Nucleus accumbens (tissue), 56 donors: Measurements from ENCODE around the gene GPR146.
A peak's percentile ranks its signal among the peaks of the same experiment; 100 is the strongest.

ENCODE experiments used
- DNase-seq, 56 donors: peaks; one replicate each; lab custom pipeline; 2025; lab: John Stamatoyannopoulos, UW

GPR146 gene

DNA sequence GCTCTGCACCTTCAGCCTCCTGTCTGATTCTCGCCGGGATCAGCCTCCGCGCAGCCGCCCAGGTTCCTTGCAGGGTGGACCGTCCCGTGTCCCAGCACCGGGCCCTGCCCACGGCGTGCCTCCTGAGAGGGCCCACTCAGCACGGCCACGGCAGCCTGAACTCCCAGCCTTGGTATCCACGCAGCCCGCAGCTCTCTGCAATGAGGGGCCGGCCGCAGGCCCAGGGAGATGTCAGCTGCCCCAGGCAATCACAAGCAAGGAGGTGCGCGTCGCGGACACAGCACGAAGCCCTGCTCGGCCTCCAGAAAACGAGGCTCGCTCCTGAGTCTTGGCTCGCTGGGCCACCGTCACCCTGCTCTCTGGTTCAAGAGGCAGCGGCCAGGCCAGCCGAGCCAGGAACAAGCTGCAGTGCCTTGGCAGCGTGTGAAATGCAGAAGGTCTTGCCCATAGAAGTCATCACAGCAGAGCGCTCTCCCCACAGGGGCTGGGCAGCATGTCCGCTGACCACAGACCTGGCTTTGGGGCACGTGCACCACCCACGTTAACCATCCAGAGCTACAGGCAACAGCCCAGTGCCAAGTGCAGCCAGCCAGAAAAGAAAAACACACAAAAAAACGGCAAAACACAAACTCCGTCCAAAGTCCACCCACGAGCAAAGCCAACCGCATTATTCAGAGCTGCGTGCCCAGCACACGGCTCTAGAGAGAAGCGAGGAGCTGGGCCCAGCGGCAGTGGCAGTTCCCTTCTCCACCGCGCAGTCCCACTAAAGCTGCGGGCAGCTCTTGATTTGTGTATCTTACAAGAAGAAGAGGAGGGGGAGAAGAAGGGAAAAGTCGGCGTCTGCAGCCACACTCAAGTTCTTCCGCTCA is 57.5 kb downstream of the GPR146 start:
- DNase-seq, result peak in 5 of 56 donors; percentile 11 to 60 (median 24)

DNA sequence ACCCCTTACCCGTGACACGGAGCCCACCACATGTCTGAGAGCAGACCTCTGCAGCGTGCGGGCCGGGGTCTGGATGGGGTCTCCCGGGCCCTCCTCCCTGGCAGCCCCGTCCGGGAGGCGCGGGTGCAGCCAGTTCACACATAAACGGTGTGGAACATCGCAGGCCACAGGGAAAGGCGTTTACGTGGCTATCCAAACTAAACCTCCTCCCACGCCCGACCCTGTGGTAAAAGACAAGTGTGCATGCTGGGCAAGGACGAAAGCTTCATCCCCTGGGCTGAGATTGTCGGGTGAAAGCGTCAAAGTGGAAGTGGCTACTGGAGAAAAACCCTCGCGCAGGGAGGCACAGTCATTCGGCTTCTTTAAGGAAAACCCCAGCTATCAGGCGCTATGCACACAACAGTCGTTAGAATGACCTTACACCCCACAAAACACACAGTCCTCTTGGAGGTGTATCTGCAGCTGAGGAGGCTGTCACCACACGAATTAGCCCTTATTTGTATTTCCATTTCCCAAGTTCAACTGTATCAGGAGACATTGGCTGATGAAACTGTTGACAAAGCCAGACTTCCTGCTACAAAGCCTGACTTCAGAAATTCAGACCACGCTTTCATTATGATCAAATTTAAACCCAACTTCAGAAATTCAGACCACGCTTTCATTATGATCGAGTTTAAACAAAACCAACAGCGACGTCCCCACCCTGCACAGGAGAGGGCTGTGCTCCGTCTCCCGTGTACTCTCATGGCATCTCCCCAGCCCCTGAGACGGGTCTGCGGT is 58.9 kb downstream of the GPR146 start:
- no peak for DNase-seq

DNA sequence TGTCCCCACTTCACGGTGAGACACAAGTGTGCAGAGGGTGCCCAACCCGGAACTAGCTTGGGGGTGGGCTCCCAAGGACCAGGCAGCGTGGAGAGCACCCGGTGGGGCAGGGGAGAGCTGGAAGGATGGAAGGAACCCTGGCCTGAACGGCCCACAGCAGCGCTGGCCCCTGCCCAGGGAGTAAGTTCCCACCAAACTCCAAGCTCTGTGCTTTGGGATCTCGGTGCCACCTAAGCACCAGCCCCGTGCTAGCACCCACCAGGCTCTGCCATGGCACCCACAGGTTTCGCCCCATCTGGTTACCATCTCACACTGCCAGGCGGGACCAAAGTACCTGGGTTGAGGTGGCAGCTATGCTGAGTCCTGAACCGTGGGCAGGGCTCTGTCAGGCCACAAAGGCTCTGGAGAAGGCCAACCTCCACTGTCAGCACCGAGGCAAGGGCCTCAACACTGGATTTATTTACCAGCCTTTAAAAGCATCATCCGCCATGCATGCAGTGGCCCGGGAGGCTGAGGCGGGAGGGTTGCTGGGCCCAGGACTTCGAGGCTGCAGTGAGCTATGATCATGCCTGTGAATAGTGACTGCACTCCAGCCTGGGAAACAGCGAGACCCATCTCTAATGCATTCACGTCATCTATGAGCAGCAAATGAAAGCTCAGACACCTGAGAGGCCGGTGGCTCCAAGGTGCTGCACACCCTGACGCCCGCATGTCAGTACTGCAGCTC is 59.6 kb downstream of the GPR146 start:
- DNase-seq, result no peak

DNA sequence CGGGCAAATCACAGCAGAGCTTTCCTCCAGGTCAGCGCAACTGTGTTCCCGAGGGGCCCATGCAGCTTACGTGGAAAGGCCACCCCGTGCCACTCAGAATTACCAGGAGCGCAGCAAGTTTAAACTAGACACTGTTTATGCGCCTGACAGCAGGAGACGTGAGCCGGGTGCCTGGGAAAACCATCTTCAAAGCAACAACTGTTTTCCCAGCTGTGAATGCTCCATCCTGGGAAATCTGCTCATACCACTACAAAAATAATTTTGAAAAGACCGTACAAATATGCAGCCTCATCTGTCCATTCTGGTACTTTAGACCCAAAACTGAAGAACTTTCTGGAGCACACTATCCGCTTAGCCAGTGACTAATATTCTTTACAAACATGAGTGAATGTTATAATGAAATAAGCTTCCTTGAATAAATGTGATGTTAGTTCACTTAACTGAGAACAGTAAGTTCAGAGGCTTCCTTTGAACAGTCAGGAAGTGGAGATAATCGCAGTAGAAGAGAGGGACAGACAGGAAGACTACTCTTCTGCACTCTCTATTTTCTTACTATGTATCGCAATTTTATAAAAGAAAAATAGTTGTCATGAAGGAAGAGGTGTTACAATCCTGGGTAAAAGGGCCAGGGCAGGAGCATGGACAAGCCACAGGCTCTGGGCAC is 60.3 kb downstream of the GPR146 start:
- DNase-seq, result no peak

DNA sequence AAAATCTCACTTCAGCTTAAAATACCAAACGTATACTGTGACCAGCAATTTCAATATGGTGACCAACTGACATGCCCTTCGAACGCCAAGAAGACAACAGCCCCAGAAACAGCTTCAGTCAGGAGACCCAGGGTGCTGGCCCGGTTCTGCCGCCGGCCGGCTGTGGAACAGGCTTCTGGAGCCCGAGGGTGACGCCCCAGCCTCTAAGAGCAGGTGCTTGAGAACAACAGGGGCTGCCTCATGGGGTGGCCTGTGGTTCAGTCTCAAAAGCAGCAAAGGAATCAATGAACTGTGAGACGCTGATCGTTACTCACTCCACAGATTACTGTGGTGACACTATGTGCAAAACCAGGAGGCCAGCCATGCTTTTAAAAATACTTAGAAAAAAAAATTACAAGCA is 60.8 kb downstream of the GPR146 start:
- DNase-seq, result no peak

DNA sequence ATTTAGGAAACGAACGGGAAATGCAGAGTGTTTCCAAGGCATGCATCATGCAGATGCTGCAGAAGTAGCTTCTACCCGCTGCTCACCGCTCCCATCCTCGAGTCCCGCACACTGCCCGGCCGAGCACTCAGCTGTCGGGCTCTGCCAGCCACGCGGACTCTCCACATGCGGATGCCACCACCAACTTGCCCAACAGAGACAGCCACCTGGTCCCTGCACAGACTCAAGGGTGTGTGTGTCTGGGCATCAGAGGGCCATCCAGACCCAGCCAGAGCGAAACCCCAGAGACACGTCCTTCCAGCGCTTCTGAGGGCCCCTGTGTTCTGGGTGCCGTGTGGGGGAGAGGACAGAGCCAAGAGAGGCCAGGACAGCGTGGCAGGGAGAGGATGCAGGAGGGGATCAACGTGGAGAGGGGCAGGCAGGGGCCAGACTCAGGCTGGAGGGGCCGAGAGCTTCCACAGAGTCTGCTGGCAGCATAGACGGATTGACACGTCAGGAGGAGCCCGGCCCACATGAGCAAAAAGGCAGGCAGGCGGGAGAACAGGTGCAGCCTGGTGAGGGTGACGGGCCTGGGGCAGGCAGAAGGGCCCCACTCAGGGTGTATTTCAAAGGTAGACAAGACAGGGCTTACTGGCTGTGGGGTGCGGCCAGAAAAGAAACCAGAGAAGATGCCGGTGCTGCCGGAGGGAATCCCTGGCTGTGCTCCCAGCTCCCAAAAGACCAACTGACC is 61.9 kb downstream of the GPR146 start:
- no peak for DNase-seq

DNA sequence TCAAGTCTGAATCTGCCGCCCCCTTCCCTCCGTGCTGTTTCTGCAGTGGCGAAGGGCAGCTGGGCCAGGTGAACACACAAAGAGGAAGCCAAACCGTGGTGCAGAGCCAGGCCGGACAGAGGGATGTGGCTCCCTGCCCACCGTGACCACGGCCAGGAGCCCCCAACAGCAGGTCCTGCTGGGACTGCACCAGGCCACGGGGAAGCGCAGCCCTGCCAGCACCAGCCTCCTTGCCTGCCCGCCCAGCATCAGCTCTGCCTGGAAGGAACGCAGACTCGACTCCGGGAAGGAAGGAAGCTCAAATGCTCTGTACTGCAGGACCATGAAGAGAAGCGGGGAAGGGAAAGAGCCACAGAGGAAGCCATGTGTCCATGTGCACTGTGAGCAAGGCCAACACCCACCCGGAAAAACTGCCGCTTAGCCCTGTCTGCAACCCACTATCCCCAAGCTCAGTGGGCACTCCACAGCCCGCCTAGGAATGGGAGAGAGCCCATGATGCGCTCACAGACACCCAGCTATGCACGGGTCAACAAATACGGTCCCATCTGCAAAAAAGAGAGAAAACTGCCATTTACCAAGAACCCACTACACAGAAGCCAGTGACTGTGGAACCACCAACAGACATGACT is 62.6 kb downstream of the GPR146 start:
- DNase-seq, result no peak

DNA sequence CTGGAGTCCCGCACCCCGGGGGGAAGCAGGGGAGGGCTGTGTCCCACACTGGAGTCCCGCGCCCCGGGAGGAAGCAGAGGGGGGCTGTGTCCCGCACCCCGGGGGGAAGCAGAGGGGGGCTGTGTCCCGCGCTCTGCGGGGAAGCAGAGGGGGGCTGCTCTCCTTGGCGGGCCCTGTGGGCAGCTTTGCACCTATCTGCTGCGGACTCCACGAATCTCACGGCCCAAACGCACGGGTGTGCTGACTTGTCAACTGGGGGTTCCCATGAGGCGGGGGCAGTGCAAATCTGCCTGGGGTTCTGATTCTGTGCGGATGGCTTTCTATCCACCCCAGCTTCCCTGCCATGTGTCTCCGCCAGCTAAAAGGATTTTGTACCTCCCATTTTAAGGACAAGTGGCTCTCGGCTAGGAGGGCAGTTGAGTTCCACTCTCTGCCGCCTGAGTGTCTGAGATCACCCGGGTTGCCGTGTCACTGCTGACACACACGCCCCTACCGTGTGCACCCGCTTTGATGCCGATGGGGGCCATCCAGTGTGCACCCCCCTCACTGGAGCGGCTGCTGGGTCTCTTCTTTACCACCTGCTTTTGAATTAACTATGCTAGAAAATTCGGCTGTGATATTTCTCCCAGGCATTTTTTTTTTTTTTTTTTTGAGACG is 64.0 kb downstream of the GPR146 start:
- no peak for DNase-seq
